ENCODE measurements around the gene KRTAP19-4. TPM values are rescaled to one million over a fixed set of nuclear protein-coding genes. Genes with fewer than 3 reads are reported as not detected.
A peak's percentile ranks its signal among the peaks of the same experiment; 100 is the strongest.

KRTAP19-4 gene
- total and polyA plus RNA-seq, 4 donors, result not detected

DNA sequence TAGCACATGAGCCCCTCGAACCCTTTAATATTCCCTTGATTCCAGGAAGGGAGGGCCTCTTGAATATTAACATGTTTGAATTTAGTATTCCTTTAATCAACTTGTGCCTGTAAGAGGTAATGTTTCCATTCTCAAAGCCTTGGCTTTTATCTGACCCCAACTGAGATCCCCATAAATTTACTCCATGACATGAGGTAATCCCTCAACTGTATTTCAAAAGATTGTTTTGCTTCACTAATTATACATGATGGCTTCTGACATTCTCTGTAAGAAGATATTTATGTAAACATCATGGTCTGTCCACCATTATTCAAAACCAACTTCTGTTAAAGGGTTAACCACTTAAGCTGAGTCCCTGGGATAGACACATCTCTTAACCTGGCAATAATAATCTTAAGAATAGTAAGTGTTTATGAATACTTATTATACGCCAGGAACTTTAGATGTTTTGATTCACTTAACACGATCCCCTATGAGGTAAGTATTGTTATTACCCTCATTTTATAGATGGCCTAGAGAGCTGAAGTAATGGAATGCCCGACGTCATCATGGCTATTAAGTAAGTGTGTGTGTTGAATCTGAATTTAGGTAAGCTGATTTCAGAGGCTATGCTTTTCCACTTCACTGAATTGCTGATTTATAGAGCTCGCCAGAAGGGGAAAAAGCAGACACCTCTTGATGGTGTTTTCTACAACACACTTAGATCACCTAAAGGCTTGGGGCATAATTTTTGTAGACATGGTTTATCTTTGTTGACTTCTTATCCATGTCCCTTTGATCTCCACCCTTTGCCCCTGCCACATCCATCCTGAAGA, 27.9 kb downstream of the KRTAP19-4 start:
- no peak overlapping the region for H3K27ac ChIP-seq (ENCODE audit: low read depth in 1 of 2, low read length in 1 of 2)
- no peaks in the 10 kb centered on the region for H3K4me1 ChIP-seq (ENCODE audit: control insufficient read depth in 5 of 5, insufficient read depth in 5 of 5, low read length in 5 of 5)
- 49 to 71% methylated on average over 6 of the region's 6 CpGs for WGBS, 2 donors
- H3K4me3 ChIP-seq, result no peak overlapping the region
- H3K9ac ChIP-seq (ENCODE audit: insufficient read depth in 1 of 2, low read length in 2 of 2), result no peak overlapping the region
- H3K9me3 ChIP-seq (ENCODE audit: control insufficient read depth in 4 of 4, insufficient read depth in 3 of 4, low read length in 3 of 4), result no peaks in the 10 kb centered on the region
- no peaks in the 10 kb centered on the region for H3K27me3 ChIP-seq (ENCODE audit: control insufficient read depth in 3 of 3, insufficient read depth in 3 of 3, low read length in 2 of 3)
- H3K36me3 ChIP-seq (ENCODE audit: control insufficient read depth in 4 of 4, insufficient read depth in 4 of 4, low read length in 4 of 4), result no peaks in the 10 kb centered on the region
- DNase-seq, result no peak
- TF ChIP-seq, protein P1, sequence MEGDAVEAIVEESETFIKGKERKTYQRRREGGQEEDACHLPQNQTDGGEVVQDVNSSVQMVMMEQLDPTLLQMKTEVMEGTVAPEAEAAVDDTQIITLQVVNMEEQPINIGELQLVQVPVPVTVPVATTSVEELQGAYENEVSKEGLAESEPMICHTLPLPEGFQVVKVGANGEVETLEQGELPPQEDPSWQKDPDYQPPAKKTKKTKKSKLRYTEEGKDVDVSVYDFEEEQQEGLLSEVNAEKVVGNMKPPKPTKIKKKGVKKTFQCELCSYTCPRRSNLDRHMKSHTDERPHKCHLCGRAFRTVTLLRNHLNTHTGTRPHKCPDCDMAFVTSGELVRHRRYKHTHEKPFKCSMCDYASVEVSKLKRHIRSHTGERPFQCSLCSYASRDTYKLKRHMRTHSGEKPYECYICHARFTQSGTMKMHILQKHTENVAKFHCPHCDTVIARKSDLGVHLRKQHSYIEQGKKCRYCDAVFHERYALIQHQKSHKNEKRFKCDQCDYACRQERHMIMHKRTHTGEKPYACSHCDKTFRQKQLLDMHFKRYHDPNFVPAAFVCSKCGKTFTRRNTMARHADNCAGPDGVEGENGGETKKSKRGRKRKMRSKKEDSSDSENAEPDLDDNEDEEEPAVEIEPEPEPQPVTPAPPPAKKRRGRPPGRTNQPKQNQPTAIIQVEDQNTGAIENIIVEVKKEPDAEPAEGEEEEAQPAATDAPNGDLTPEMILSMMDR (IDR thresholded peaks at IDR 0.05; ENCODE audit: control extremely low read depth, extremely low read depth), result no peak
- no peak for ATAC-seq (ENCODE audit: insufficient read depth, low FRiP score)

DNA sequence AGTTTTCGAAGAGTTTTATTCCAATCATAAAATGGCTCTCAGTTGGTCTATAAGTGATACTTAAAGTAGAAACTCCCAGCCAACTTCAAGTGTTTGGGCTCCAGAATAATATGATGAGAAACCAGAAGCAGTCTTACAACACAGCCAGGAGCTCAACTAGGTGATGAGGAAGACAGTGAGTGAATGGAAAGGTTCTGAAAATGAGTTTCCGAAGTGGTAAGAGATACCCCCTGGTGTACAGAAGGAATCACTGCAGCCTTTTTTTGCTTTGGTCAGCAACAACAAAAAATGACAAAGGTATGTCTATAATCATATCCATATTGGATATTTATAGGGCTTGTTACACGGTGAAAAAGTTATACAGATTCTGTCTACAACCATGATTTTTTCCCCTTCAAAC, 33.3 kb downstream of the KRTAP19-4 start:
- DNase-seq (no peak), ATAC-seq (ENCODE audit: insufficient read depth, low FRiP score) (no peak)
- Histone ChIP-seq H3K4me1 (ENCODE audit: control insufficient read depth in 5 of 5, insufficient read depth in 5 of 5, low read length in 5 of 5) (no peaks in the 10 kb centered on the region), H3K27me3 (ENCODE audit: control insufficient read depth in 3 of 3, insufficient read depth in 3 of 3, low read length in 2 of 3) (no peaks in the 10 kb centered on the region), H3K4me3 (no peak overlapping the region), H3K27ac (ENCODE audit: low read depth in 1 of 2, low read length in 1 of 2) (no peak overlapping the region), H3K9ac (ENCODE audit: insufficient read depth in 1 of 2, low read length in 2 of 2) (no peak overlapping the region), H3K36me3 (ENCODE audit: control insufficient read depth in 4 of 4, insufficient read depth in 4 of 4, low read length in 4 of 4) (no peaks in the 10 kb centered on the region), H3K9me3 (ENCODE audit: control insufficient read depth in 4 of 4, insufficient read depth in 3 of 4, low read length in 3 of 4) (no peaks in the 10 kb centered on the region)
- TF ChIP-seq, protein P1 (IDR thresholded peaks at IDR 0.05; ENCODE audit: control extremely low read depth, extremely low read depth), result no peak
- WGBS, 2 donors, result 55 to 56% methylated on average over 3 of the region's 3 CpGs

- Histone ChIP-seq H3K27me3 (ENCODE audit: control insufficient read depth in 3 of 3, insufficient read depth in 3 of 3, low read length in 2 of 3) (no peaks in the 10 kb centered on the region), H3K9ac (ENCODE audit: insufficient read depth in 1 of 2, low read length in 2 of 2) (peak overlapping the region in 1 of 2 donors; percentile 13), H3K9me3 (ENCODE audit: control insufficient read depth in 4 of 4, insufficient read depth in 3 of 4, low read length in 3 of 4) (no peaks in the 10 kb centered on the region), H3K4me3 (no peak overlapping the region), H3K27ac (ENCODE audit: low read depth in 1 of 2, low read length in 1 of 2) (no peak overlapping the region), H3K36me3 (ENCODE audit: control insufficient read depth in 4 of 4, insufficient read depth in 4 of 4, low read length in 4 of 4) (no peaks in the 10 kb centered on the region), H3K4me1 (ENCODE audit: control insufficient read depth in 5 of 5, insufficient read depth in 5 of 5, low read length in 5 of 5) (no peaks in the 10 kb centered on the region)
- DNase-seq (no peak), ATAC-seq (ENCODE audit: insufficient read depth, low FRiP score) (no peak)
- TF ChIP-seq, protein P1 (IDR thresholded peaks at IDR 0.05; ENCODE audit: control extremely low read depth, extremely low read depth), result no peak
- WGBS, 2 donors, result 84 to 86% methylated on average over 3 of the region's 3 CpGs
Observed at GRCh38 chr21:30448514-30448913, 48.5 kb downstream of the KRTAP19-4 start.

Data from lung (tissue), 12 donors.